OCI-LY7 (cell line): ENCODE results near the gene CD300H. TPM values are rescaled to one million over a fixed set of nuclear protein-coding genes. Genes with fewer than 3 reads are reported as not detected.

ENCODE experiments used
- BruUV-seq: library from RNA; stranded (reverse); fragments of 400-500 nt; replicated peaks from 2 replicates; lab custom pipeline; 2021; lab: Mats Ljungman, UMichigan
- CTCF ChIA-PET: fragments of 300-600 bp; sonication (Branson Sonifier 250); formaldehyde crosslinking; loops from one replicate; lab custom pipeline; 2022; ENCODE audit warnings: antibody characterized with exemption; ENCODE audit not compliant: unreplicated experiment; lab: Charles Lee
- POLR2A ChIA-PET: fragments of 300-600 bp; sonication (Branson Sonifier 250); formaldehyde crosslinking; loops from one replicate; lab custom pipeline; 2022; ENCODE audit warnings: antibody characterized with exemption; lab: Charles Lee
- DNase-seq: peaks from one replicate; pipeline ENCODE4 v3.0.0-alpha.2; 2015; ENCODE audit warnings: low spot score
- H2AFZ ChIP-seq: fragments of 200-600 bp; sonication (generic), shearing (Covaris generic); 2 replicates; pipeline ENCODE4 v1.6.1; 2014; ENCODE audit warnings: mild to moderate bottlenecking, antibody characterized with exemption, low read length, moderate library complexity
- H3K27ac ChIP-seq: fragments of 200-600 bp; sonication (generic); 2 replicates; pipeline ENCODE4 v1.5.1; 2014; ENCODE audit warnings: mixed run types, low read depth, mild to moderate bottlenecking, moderate library complexity, low read length, inconsistent platforms; ENCODE audit not compliant: poor library complexity, severe bottlenecking
- H3K36me3 ChIP-seq: fragments of 200-600 bp; sonication (generic); 2 replicates; pipeline ENCODE4 v1.6.1; 2014; ENCODE audit warnings: mild to moderate bottlenecking, antibody characterized with exemption, low read length, moderate library complexity, mixed read lengths; ENCODE audit not compliant: insufficient read depth
- H3K4me1 ChIP-seq: fragments of 200-600 bp; sonication (generic); 2 replicates; pipeline ENCODE4 v1.5.1; 2014; ENCODE audit warnings: mild to moderate bottlenecking, low read length; ENCODE audit not compliant: insufficient read depth, poor library complexity, severe bottlenecking
- H3K4me2 ChIP-seq: fragments of 200-600 bp; sonication (generic); 2 replicates; pipeline ENCODE4 v1.6.1; 2014; ENCODE audit warnings: mild to moderate bottlenecking, low read length
- H3K4me3 ChIP-seq: fragments of 200-600 bp; sonication (generic); 2 replicates; pipeline ENCODE4 v1.5.1; 2014; ENCODE audit warnings: mild to moderate bottlenecking, low read depth, low read length; ENCODE audit not compliant: poor library complexity, severe bottlenecking
- H3K79me2 ChIP-seq: fragments of 200-600 bp; sonication (generic); 2 replicates; pipeline ENCODE4 v1.6.1; 2016; ENCODE audit warnings: low read depth, mild to moderate bottlenecking, low read length, moderate library complexity, mixed read lengths; ENCODE audit not compliant: insufficient read depth
- H3K9me2 ChIP-seq: fragments of 200-600 bp; sonication (generic); 2 replicates; pipeline ENCODE4 v1.6.1; 2016; ENCODE audit warnings: mild to moderate bottlenecking, low read length, mixed read lengths; ENCODE audit not compliant: insufficient read depth
- H3K9me3 ChIP-seq: fragments of 200-600 bp; sonication (generic); 2 replicates; pipeline ENCODE4 v1.6.1; 2014; ENCODE audit warnings: mild to moderate bottlenecking, mixed run types, low read length, mixed read lengths
- H4K20me1 ChIP-seq: fragments of 200-600 bp; sonication (generic); 2 replicates; pipeline ENCODE4 v1.6.1; 2014; ENCODE audit warnings: mild to moderate bottlenecking, antibody characterized with exemption, low read length, moderate library complexity, mixed read lengths; ENCODE audit not compliant: insufficient read depth
- EZH2phosphoT487 ChIP-seq: fragments of 200-600 bp; sonication (generic); IDR thresholded peaks from 2 replicates; pipeline ENCODE4 v1.6.1; 2018; ENCODE audit warnings: low read depth, borderline replicate concordance, mild to moderate bottlenecking, mixed run types, antibody characterized with exemption, low read length, moderate library complexity, mixed read lengths
- intact Hi-C: fragments of 100-400 bp; cut with micrococcal nuclease; formaldehyde crosslinking; loops from one replicate; pipeline ENCODE4 v1.10.0; 2022; ENCODE audit not compliant: unreplicated experiment
- total RNA-seq, 2 experiments: library from RNA; depleted of rRNA in 1 of 2; stranded (reverse); fragments of >200 nt in 1 of 2; shearing (Covaris generic) in 1 of 2; gene quantifications; 2 replicates each; pipeline ENCODE4 v1.2.3, GENCODE V29; 2014 to 2022
- TF ChIP-seq, protein P1 (sequence below): fragments of 200-600 bp; sonication (generic); conservative IDR thresholded peaks from 2 replicates; pipeline ENCODE4 v1.5.1; 2014; ENCODE audit warnings: mild to moderate bottlenecking, antibody characterized with exemption, low read length, moderate library complexity, mixed read lengths

Gene CD300H
- total RNA-seq, 2 experiments from 2014 or later, result not detected

GRCh38 chr17:74523308-74523707 is 44.0 kb downstream of the CD300H start:
- Histone ChIP-seq H3K9me2 (no peaks in the 10 kb centered on the region), H3K27ac (no peak overlapping the region), H3K36me3 (no peaks in the 10 kb centered on the region), H3K9me3 (0 out of 2 replicates have a peak, but pooled peaks cover 3% of the 10 kb centered on the region), H2AFZ (no peak overlapping the region), H4K20me1 (no peaks in the 10 kb centered on the region), H3K79me2 (no peaks in the 10 kb centered on the region), H3K4me3 (no peak overlapping the region), H3K4me1 (no peaks in the 10 kb centered on the region), H3K4me2 (no peak overlapping the region)
- TF ChIP-seq EZH2phosphoT487, result no peak
- TF ChIP-seq, protein P1, sequence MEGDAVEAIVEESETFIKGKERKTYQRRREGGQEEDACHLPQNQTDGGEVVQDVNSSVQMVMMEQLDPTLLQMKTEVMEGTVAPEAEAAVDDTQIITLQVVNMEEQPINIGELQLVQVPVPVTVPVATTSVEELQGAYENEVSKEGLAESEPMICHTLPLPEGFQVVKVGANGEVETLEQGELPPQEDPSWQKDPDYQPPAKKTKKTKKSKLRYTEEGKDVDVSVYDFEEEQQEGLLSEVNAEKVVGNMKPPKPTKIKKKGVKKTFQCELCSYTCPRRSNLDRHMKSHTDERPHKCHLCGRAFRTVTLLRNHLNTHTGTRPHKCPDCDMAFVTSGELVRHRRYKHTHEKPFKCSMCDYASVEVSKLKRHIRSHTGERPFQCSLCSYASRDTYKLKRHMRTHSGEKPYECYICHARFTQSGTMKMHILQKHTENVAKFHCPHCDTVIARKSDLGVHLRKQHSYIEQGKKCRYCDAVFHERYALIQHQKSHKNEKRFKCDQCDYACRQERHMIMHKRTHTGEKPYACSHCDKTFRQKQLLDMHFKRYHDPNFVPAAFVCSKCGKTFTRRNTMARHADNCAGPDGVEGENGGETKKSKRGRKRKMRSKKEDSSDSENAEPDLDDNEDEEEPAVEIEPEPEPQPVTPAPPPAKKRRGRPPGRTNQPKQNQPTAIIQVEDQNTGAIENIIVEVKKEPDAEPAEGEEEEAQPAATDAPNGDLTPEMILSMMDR, result no peak
- DNase-seq, result no peak
- ChIA-PET CTCF (no interaction called here), POLR2A (interaction anchor here (0.6 kb wide), 1 partner anchor 256 kb away, joined by 5 read pairs; no protein-coding TSS in a partner anchor)
- no TSS peak for BruUV-seq
- intact Hi-C loops, result no loop called here

- POLR2A ChIA-PET, result interaction anchor here (0.6 kb wide), 1 partner anchor 256 kb away, joined by 5 read pairs; no protein-coding TSS in a partner anchor
- intact Hi-C loops, result no loop called here
- Histone ChIP-seq H3K4me2 (no peak overlapping the region), H3K4me1 (no peaks in the 10 kb centered on the region), H3K79me2 (no peaks in the 10 kb centered on the region), H4K20me1 (no peaks in the 10 kb centered on the region), H3K36me3 (no peaks in the 10 kb centered on the region), H2AFZ (no peak overlapping the region), H3K4me3 (no peak overlapping the region), H3K9me2 (no peaks in the 10 kb centered on the region), H3K27ac (no peak overlapping the region), H3K9me3 (0 out of 2 replicates have a peak, but pooled peaks cover 8% of the 10 kb centered on the region)
- no TSS peak for BruUV-seq
- TF ChIP-seq EZH2phosphoT487, result no peak
- TF ChIP-seq, protein P1, result no peak
- CTCF ChIA-PET, result no interaction called here
- DNase-seq, result no peak
Measured at GRCh38 chr17:74522381-74523105, 44.8 kb downstream of the CD300H start.

DNA sequence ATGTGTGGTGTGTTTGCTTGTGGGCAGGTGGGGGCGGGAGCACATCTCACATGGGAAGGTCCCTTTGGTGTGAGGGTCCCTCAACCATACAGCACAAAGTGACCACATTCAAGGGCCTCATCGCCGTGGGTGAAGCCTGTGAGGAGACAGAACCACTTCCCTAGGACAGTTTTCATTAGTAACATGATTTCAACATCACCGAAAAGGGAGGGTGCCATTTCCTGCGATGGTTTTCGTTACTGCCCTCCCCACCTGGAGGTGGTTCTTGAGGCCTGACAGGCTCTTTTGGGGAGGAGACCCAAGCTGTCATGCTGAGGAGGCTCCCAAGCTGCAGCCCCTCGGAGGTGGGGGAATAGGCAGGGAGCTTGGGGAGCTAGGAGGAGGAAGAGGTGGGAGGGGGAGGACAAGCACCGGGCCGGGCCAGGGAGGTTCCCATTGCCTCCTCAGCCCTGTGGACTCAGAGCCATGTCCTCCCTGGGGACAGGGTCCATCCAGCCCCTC is 45.6 kb downstream of the CD300H start:
- H3K79me2 ChIP-seq, result no peaks in the 10 kb centered on the region
- no peaks in the 10 kb centered on the region for H3K4me1 ChIP-seq
- no peaks in the 10 kb centered on the region for H4K20me1 ChIP-seq
- no peak for DNase-seq
- no peaks in the 10 kb centered on the region for H3K36me3 ChIP-seq
- intact Hi-C loops, result no loop called here
- H2AFZ ChIP-seq, result no peak overlapping the region
- no peak overlapping the region for H3K4me2 ChIP-seq
- ChIA-PET CTCF (no interaction called here), POLR2A (no interaction called here)
- no TSS peak for BruUV-seq
- 0 out of 2 replicates have a peak, but pooled peaks cover 8% of the 10 kb centered on the region for H3K9me3 ChIP-seq
- H3K9me2 ChIP-seq, result no peaks in the 10 kb centered on the region
- no peak overlapping the region for H3K4me3 ChIP-seq
- no peak overlapping the region for H3K27ac ChIP-seq
- TF ChIP-seq, protein P1, result no peak
- no peak for TF ChIP-seq EZH2phosphoT487
